C4-2B (cell line): Measurements from ENCODE around the gene GPR152.

Experiments
- CTCF ChIP-seq: fragments of 450-650 bp; conservative IDR thresholded peaks from 2 replicates; pipeline ENCODE4 v1.5.1; 2017; ENCODE audit warnings: mild to moderate bottlenecking
- ZFX ChIP-seq: fragments of 450-650 bp; IDR thresholded peaks from 2 replicates; pipeline ENCODE4 v1.6.1; 2017

- TF ChIP-seq CTCF (no peak), ZFX (no peak)
These were observed 20.4 kb upstream of the GPR152 start for GRCh38 chr11:67472882-67473281.
